ENCODE measurements around the gene TAS2R38. TPM values are rescaled to one million over a fixed set of nuclear protein-coding genes. Genes with fewer than 3 reads are reported as not detected.
"Not testable (repeated sequence)": the region's sequence is repeated elsewhere in the genome, so short reads cannot be mapped to it uniquely, and the experiment has no call there.

The TAS2R38 gene
- not detected for total RNA-seq

GRCh38 chr7:141973673-141974072, at the start of gene TAS2R38:
Gene TAS2R38, minus strand, starts transcription at chr7:141973773. Its CDS starts 84 bp downstream, at chr7:141973689.
- DNase-seq (ENCODE audit: low spot score in 2 of 2) = no peak
- no peak for FAIRE-seq

DNA sequence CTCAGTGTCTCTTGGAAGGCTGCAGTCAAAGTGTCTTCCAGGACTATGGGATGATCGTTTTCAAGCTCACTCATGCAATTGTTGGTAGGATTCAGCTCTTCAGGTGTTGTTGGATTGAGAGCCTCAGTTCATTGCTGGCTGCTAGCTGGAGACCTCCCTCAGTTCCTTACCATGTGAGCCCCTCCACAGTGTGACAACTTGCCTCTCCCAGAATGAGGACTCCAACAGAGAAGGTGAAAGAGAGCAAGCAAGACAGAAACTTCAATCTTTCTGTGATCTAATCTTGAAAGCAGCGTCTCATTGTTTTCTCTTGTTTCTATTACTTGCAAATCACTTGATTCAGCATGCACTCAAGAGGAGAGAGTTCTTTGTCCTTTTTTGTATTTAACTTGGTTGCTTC, 44.6 kb upstream of the TAS2R38 start:
- no peak for DNase-seq (ENCODE audit: low spot score in 2 of 2)

DNA sequence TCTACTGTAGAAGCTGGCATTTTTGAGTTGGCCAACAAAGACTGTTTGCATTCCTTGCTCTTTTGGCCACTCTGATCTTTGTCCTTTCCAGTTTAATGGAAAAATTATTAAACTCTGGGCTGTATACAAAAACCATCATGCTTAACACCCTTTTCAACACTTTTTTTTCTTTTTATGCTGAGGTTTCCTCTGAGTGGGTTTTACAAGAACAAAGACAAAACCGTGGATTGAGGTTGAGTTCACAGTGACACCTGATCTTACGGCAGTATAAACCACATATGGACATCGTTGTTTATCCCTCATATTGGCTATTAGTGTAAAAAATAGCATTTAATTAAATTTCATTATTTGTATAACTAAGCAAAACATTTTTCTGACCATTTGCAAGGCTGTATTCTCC, 43.9 kb upstream of the TAS2R38 start:
- no peak for FAIRE-seq
- DNase-seq (ENCODE audit: low spot score in 2 of 2) = no peak

More for the DNA sequence above, 44.6 kb upstream of the TAS2R38 start:
- FAIRE-seq = no peak

DNA sequence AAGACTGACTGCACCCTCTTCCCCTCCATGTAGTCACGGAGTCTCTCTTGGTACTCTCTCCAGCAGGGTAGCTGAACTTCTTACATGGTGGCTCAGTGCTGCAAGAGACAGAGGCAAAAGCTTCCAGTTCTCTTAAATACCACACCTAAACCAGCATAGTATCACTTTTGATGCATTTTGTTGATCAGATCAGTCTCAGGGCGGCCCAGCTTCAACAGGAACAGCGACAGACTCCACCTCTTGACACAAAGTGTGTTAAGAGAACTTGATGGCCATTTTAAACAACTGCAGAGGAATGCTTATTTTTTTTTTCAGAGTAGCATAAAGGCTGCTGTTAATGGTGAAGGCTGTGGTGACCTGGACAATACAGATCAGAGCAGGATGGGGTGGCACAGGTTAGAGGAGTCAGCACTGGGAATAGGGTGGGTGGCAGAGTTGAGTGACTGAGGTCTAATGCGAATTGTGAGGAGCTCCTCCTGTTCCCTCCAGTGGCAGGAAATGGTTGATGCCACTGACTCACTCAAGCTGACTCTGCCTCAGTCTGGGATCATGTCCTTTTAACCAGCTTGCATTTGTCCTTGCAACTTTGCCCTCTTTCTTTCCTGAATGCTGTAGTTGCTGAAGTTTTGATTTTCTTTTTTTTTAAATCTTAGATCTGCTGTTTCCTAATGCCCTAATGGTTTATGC, 39.4 kb upstream of the TAS2R38 start:
- FAIRE-seq = no peak
- no peak for DNase-seq (ENCODE audit: low spot score in 2 of 2)

GRCh38 chr7:142010952-142011548, 37.5 kb upstream of the TAS2R38 start:
- DNase-seq (ENCODE audit: low spot score in 2 of 2) (no peak), FAIRE-seq (no peak)

DNA sequence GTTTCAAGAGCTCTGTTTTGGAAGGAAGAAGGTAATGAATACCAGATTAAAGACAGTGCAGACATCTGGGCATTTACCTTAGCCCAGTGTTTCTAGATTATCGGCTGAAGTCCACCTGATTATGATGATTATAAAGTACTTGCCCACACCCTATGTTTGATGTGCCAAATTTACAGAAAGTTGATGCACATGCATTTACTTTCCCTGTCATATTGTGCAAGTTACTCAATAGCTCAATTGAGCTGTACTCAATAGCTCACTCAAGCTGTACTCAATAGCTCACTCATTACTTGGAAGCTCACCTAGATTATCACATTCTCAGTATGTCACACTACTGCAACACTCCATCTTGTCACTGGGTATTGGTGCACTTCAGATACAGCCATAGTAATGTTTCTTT, 35.6 kb upstream of the TAS2R38 start:
- DNase-seq (ENCODE audit: low spot score in 2 of 2) = no peak
- no peak for FAIRE-seq

GRCh38 chr7:142006577-142006976, 33.0 kb upstream of the TAS2R38 start:
- DNase-seq (ENCODE audit: low spot score in 2 of 2) (no peak), FAIRE-seq (no peak)

DNA sequence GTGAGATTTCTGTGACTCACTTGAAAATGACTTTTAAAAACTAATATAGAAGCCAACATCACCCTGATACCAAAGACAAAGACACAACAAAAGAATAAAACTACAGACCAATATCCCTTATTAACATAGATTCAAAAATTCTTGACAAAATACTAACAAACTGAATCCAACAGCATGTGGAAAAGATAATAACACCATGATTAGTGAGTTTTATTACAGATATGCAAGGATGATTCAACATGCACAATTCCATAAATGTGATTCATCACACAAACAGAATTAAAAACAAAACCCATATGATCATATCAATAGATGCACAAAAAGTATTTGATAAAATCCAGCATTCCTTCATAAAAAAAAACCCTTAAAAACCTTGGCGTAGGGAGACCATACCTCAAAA, 28.6 kb upstream of the TAS2R38 start:
- FAIRE-seq = no peak
- DNase-seq (ENCODE audit: low spot score in 2 of 2) = no peak

DNA sequence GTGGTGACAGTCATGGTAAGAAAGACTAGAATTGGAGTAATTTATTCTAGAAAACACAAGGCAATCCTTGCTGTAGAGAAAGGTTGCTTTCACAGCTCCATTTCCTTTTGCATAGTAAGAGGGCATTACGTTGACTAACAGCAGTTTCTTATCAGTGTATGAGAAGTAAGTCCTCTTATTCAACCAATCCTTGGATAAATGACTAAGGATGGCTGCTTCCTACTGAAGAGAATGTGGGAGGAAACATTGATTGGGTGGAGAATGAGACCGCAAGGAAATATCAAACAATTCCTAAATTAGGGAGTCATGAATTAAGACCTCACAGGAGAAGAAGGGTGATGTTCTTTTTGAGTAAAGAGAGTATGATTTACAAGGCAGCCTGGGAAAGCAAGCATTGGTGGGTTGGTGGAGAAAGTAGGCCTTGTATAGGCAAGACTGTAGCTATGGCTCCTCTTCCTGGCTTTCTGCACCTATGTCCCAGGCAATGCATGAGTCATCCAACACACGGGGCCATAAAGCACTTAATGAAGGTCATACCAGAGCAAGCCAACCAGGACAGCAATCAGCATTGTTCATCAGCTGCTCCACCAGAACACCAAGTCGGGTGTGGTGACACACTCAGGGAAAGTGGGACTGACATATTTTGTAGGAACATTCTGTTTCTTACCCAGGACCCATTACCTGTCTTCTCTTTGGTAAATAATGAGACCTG, 27.7 kb upstream of the TAS2R38 start:
- no peak for DNase-seq (ENCODE audit: low spot score in 2 of 2)
- FAIRE-seq = no peak

GRCh38 chr7:142000244-142000643, 26.7 kb upstream of the TAS2R38 start:
- no peak for FAIRE-seq
- no peak for DNase-seq (ENCODE audit: low spot score in 2 of 2)

DNA sequence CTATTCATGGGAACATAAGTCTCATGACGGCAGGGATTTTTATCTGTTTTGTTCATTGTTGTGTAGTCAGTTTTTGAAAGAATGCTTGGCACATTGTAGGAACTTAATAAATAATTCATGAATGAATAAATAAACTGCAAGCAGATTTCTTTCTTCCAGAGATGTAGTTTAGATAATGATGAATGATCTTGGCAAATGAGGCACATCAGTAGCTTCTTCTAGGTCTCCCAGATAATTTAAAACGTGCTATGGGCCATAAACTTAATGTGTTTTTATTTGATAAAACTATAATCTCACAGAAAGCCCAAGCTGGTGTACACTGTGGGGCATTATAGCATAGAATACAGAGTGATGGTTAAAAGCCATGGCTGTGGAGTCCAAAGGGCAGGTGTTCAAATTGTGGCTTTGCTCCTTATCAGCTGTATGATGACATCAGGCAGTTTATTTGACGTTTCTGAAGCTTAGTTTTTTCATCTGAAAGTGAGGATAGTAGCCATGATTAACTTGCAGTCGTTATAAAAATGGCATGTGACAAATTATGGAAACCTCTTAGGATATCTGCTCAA, 25.6 kb upstream of the TAS2R38 start:
- DNase-seq (ENCODE audit: low spot score in 2 of 2) (no peak), FAIRE-seq (no peak)

DNA sequence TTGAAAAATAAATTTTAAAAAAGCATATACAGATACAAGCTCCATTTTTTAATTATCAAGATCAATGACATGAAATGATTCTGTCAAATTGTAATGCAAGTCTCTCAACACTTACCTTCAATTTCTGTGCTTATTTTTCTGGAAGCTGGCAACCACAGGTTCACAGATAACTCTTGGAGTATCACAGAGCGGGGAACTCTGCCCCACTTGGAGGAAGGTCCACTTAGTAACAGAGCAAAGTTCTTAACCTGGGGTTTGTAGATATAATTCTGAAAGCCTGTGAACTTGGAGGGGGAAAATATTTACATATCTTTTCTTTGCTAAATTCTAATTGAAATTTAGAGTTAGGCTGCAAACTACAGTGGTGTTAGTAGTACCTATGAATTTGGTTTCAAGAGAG, 19.8 kb upstream of the TAS2R38 start:
- DNase-seq (ENCODE audit: low spot score in 2 of 2) (no peak), FAIRE-seq (no peak)

DNA sequence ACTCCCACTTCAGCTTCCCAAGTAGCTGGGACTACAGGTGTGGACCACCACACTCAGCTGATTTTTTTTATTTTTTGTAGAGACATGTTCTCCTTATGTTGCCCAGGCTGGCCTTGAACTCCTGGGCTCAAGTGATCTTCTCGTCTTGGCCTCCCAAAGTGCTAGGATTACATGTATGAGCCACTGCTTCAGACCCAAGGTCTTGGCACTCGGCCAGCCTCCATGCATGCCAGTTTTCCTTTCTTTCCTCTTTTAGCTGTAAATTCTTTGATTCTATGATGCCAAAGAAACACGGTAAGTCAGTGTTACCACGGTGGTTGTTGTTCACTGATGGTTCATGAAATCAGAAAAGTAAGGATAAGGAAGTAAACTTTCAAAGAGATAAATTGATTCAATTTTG, 19.1 kb upstream of the TAS2R38 start:
- DNase-seq (ENCODE audit: low spot score in 2 of 2) = no peak
- FAIRE-seq = no peak

- DNase-seq (ENCODE audit: low spot score in 2 of 2) (no peak), FAIRE-seq (no peak)
These were observed 18.6 kb upstream of the TAS2R38 start for GRCh38 chr7:141992156-141992555.

GRCh38 chr7:141991140-141991539, 17.6 kb upstream of the TAS2R38 start:
- DNase-seq (ENCODE audit: low spot score in 2 of 2) (no peak), FAIRE-seq (no peak)

DNA sequence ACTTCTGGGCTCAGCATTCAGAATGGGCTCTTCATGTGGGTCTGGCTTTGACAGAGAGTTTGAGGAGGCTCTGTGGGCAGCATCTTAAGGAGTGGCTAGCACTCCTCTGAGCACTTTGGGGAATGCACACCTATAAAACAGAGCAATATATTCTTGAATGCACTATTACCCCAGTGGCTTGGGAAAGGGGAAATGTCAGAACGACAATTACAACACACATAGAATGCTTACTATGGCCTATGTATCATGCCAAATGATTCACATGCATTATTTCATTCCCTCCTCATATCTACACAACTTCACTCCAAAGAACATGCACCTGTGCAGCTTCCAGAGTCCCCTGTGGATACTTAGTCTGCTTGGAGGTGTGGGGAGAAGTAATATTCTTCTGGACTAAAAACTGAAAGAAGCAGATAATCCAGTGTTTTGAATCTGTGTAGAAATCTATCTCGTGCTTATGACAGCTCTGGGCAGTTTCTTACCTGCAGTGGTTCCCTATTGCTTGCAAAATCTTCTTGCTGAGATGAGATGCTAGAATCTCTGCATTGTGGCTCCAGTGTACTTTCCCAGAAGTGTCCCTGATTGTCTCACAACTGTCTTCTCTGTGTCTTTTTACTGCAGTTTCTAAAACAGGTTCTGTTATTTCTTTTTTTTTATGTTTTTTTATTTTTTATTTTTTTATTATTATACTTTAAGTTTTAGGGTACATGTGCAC, 16.6 kb upstream of the TAS2R38 start:
- DNase-seq (ENCODE audit: low spot score in 2 of 2) = no peak
- no peak for FAIRE-seq

DNA sequence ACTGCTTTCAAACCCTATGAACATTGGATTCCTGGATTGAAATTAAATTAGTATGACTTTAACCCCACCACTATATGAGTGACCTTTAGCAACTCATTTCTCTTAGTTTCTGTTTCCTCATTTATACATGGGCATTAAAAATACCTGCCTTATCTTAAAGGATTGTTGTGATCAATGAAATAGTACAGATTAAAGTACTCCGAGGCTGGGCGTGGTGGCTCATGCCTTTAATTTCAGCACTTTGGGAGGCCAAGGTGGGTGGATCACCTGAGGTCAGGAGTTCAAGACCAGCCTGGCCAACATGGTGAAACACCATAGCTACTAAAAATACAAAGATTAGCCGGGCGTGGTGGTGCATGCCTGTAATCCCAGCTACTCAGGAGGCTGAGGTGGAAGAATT, 14.2 kb upstream of the TAS2R38 start:
- FAIRE-seq; DNase-seq (ENCODE audit: low spot score in 2 of 2): not testable (repeated sequence)

GRCh38 chr7:141986923-141987322, 13.3 kb upstream of the TAS2R38 start:
- FAIRE-seq (no peak), DNase-seq (ENCODE audit: low spot score in 2 of 2) (no peak)

GRCh38 chr7:141985926-141986325, 12.4 kb upstream of the TAS2R38 start:
- not testable (repeated sequence) for DNase-seq (ENCODE audit: low spot score in 2 of 2); FAIRE-seq

- DNase-seq (ENCODE audit: low spot score in 2 of 2) (no peak), FAIRE-seq (no peak)
These were observed 6.0 kb upstream of the TAS2R38 start for GRCh38 chr7:141979568-141979967.

DNA sequence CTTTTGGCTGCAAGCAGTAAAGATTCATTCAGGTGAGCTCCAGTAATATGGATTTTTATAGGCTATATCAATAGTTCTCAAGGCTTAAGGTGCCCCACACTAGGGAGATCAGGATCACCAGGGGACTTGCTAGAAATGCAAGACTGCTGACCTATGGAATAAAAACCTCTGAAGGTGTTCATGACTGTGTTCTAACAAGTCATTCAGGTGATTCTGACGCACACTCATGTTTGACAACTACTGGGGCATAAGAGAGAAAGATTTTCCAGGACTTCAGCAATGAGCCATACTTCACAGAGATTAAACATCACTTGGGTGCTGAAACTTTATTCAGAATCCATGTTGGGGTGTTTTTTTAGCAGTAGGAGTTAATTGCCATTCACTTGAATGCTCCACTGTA, 4.8 kb upstream of the TAS2R38 start:
- DNase-seq (ENCODE audit: low spot score in 2 of 2) (no peak), FAIRE-seq (no peak)

Data from frontal cortex (tissue), 4 donors.